Activated CD4-positive, alpha-beta T cell treated with anti-CD3 and anti-CD28 coated beads, Interleukin-2, amount 50 U/mL, for 24 hours (primary cell): Measurements from ENCODE around the gene FGF8.
A peak's percentile ranks its signal among the peaks of the same experiment; 100 is the strongest.
"Not testable (repeated sequence)": the region's sequence is repeated elsewhere in the genome, so short reads cannot be mapped to it uniquely, and the experiment has no call there.

Experiments used
- DNase-seq, 2 donors: peaks; one replicate each; pipeline ENCODE4 v3.0.0-alpha.2; 2020; ENCODE audit warnings: low read depth in 1 of 2, low spot score in 1 of 2

The FGF8 gene

DNA sequence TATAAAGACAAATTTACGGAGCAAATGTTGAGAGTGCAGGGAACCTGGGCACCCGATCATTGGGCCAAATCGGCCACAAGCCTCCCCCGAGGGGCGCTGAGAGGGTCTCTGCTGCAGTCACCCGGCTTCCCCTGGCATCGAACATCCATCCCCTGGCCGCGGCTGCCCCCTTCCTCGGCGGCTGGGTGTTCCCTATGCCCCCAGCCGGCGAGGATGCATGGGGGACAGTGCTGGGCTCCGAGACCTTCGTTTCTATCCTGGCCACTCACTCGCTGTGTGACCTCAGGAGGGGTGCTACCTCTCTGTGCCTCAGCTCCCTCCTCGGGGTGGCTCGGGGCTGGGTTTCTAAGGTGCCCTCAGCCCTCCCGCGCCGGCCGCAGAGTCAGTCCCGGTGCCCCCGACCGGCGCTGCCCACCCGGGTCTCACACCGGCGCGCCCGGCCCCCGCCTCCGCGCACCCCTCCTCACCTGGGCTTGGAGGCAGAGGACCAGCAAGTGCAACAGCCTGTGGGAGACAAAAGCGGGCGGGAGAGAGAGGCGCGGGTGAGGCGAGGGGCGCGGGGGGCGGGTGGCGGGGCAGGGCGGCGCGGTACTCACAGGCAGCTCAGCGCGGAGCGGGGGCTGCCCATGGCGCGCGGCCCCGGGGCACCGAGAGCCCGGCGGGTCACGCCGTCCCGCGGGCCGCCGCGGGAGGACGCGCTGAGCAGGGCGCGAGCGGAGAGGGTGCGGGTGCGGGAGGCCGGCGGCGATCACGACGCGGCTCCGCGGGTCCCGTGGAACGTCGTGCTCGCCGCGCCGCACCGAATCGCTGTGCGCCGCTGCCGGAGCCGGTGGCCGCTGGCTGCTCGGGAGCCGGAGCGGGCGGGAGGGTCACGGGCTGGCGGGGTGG is at the start of gene FGF8:
TSS of gene FGF8 (minus strand) at position 842 of the 888 bp plus-strand sequence. CDS start at position 628, 214 bp downstream.
- DNase-seq: no peak

- DNase-seq: no peak
Observed at GRCh38 chr10:101824736-101825135, 48.8 kb upstream of the FGF8 start.

DNA sequence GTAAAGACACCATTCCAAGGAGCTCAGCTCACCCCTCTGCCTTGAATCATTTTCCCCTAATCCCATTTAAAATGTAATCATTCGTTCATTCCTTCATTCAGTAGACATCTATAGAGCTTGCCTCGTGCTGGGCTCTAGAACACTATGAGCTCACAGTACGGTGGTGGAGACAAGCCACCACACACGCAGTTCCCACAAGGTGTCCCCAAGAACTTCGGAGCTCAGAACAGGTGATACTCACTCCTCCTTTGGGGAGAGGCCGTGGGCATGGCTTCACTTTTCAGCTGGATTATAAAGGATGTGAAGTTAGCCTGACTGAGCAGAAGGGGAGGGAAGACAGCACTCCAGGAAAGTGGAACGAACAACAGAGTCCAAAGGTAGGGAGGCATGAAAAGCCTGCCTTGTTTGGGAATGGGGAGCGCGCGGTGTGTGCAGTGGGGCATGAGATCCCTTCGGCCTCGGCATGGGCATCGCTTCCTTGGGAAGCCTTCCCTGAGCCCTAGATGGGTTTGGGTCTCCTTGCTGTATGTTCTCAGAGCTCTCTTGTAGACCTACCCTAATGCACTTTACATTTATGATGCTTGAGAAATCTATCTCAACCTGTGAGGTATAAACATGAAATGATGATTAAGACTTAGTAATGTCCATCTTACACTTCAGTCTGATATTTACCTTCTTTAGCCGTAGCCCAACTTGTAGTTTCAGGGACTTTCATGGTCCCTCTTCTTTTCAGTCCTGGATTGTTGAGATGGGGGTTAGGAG is 43.1 kb upstream of the FGF8 start:
- no peak for DNase-seq

GRCh38 chr10:101818119-101818871 is 42.4 kb upstream of the FGF8 start, which contains the start of gene OGA:
Gene OGA, minus strand, starts transcription at chr10:101818444. Its CDS starts 422 bp downstream, at chr10:101818022.
- peak; percentile 90 to 96 for DNase-seq

- peak in 1 of 2 donors; percentile 30 for DNase-seq
Observed at GRCh38 chr10:101817337-101818118, 41.6 kb upstream of the FGF8 start.

GRCh38 chr10:101816913-101817336 is 41.0 kb upstream of the FGF8 start:
- no peak for DNase-seq

DNA sequence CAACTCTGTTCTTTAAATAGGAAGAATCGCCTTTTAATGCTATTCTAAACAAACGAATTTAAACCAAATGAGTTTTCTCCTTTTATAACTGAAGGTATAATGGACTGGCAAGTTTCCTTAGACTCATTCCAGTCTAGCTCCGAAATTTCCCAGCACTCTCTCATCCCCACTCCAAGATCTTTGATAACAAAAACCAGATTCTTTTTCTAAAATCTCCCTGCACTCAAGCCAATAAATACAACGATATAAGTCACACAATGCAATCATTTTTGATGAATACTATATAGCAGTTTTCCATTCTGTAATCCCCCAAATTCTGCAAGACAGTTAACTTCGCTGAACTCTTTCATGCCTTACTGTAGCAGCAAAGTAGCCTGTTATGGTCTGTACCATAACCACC is 40.5 kb upstream of the FGF8 start:
- no peak for DNase-seq

GRCh38 chr10:101814466-101815071 is 38.7 kb upstream of the FGF8 start:
- no peak for DNase-seq

DNA sequence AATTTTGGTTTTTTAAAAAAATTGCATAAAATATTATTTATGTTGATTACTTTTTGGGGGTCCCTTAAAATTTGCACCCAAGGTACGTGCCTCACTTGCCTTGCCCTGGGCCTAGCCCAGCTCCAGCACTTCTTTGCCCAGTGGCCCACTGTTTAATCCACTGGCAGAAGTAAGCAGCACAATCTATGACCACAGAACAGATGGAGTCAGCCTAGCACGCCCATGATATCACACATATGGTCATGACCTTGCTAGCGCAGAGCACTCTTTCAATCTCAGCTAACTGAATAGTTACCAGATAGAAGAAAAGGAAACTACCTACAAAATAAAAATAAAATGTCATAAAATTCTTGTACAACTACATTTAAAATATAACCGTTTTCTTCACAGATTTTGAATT is 36.7 kb upstream of the FGF8 start:
- DNase-seq: no peak

GRCh38 chr10:101807158-101807557 is 31.2 kb upstream of the FGF8 start:
- no peak for DNase-seq

GRCh38 chr10:101803511-101803910 is 27.6 kb upstream of the FGF8 start:
- no peak for DNase-seq

- DNase-seq: no peak
Observed at GRCh38 chr10:101797403-101798059, 21.6 kb upstream of the FGF8 start.

DNA sequence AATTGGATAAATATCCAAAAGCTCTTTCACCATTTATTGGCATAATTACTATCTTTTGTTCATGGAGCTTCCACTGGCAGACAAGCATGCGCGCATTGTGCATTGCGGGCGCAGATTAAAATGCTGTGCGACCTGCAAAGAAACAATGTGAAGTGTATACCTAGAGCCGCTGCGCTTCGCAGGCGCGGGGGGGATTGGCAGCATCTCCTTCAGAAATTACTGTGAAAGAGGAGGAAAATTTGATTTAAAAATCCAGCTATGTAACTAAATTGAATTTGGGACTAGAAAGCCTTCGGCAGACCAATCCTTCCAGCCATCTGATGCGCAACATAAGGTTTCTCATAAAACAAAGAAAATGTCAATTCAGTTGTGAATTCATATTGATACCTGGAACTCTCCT is 17.6 kb upstream of the FGF8 start:
- no peak for DNase-seq

DNA sequence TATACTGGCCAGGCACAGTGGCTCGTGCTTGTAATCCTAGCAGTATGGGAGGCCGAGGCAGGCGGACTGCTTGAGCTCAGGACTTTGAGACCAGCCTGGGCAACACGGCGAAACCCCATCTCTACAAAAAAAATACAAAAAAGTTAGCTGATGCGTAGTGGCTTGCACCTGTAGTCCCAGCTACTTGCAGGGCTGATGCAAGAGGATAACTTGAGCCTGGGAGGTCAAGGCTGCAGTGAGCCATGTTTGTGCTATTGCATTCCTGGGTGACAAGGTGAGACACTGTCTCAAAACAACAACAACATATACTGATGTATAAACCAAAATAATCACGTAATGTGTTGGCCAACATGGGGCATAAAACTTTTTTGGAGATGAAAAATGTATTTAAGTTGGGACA is 13.8 kb upstream of the FGF8 start:
- no peak for DNase-seq

GRCh38 chr10:101789231-101789630 is 13.3 kb upstream of the FGF8 start:
- DNase-seq: not testable (repeated sequence)

DNA sequence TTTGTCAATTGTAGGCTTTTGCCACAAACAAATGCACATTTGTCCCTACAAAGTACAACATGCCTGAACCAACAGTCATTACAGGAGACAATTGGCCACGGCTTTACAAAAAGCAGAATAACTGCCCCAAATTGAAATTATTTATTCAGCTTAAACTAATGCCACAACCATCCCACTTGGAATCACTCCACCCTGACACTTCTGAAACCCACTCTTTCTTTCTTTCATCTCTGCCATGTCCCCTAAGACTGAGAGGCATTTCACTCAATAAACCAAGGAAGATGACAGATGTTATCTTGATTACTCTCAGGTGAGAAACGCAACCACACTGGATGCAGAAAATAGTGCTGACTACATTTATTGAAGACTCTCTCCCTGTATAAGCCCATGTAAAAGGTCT is 9.9 kb upstream of the FGF8 start:
- no peak for DNase-seq

DNA sequence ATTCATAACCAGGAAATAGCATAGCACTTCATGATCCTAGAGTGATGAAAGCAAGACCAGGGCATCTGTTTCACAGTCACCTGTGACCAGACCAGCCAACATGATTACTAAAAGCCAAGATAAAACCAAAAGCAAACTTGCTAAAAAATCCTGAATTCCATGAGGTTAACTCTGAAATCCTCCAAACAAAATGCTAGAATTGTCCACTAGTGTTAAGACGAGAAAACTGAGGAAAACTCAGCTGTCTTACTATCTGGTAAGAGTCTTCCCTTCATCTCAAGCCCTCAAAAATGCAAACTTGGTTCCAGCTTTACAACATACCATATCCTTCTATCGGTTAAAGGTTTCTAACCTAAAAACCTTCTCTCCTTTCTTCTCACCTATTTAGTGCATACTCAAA is 8.6 kb upstream of the FGF8 start:
- no peak for DNase-seq

DNA sequence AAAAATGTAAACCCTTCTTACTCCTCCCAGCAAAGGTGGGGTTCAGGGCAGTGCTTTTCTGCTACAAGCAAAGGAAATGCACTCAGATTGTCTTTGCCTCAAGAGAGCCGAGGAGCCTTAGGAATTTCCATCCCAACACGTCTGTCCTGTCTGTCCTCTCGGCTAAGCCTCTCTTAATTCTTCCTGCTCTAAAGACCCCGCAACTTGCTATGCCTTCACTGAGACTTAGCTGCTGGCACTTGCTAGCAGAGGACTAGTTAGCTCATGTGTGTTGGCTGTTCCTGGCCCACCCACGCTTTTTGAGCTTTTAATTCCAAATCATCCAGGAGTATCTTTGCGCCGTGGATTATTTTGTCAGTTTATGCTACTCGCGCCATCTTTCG is 7.8 kb upstream of the FGF8 start:
- no peak for DNase-seq

DNA sequence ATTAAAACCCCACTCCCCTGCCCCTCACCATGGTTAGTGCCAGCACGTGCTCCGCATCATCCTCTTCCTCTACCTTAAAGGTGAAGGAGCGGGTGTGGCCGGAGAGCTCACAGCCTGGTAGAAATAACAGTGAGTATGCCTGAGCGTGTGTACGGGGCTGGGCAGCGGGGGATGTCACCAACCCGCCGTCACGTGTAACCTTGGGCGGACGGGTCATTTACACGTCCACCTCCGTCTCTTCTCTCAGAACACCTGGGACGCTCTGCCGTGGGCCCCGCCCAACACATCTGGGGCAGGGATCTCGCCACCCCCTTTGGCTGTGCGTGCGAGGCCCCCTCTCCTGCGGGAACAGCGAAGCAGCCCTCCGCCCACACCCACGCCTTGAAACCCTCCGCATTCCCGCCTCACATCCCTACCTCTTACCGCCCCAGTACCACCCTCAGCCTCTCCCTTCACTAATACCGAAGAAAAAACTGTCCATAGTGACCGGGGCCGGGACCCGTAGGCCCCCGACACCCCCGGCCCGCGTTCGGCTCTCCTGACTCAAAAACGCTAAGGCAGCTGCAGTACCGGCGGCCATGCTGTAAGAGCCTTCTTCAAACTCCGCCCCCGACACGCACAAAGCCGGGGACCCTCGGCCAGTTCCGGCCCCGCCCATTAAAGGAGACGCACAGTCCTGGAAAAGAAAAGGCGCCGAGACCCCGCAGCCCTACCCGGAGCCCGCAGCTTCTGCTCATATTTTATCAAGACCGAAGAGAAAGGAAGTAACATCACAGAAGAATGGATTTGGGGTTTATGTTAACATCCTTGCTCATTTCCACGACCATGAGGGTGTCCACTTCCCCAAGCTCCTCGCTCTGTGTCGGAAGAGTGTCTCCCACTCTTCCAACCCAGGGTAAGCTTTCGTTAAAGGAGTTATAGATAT is 7.2 kb upstream of the FGF8 start, which contains the start of gene NPM3:
TSS of gene NPM3 (minus strand) at position 636 of the 925 bp plus-strand sequence. CDS start at position 580, 56 bp downstream.
- DNase-seq: peak; percentile 73 to 84
